ENCODE measurements around the gene DESI1.

GRCh38 chr22:41661088-41661487 lies 40.2 kb upstream of the DESI1 start:
- TF ChIP-seq CTCF (IDR thresholded peaks at IDR 0.05) (no peak), POLR2A (IDR thresholded peaks at IDR 0.05) (no peak)
